GM19043 (cell line): Measurements from ENCODE around the gene MYH6.
"Not testable (repeated sequence)": the region's sequence is repeated elsewhere in the genome, so short reads cannot be mapped to it uniquely, and the experiment has no call there.

Source experiments
- ATAC-seq: cut with Tn5 transposase; IDR thresholded peaks from one replicate; pipeline ENCODE4 v1.9.1; 2021; ENCODE audit warnings: low read depth; ENCODE audit not compliant: unreplicated experiment

The MYH6 gene

DNA sequence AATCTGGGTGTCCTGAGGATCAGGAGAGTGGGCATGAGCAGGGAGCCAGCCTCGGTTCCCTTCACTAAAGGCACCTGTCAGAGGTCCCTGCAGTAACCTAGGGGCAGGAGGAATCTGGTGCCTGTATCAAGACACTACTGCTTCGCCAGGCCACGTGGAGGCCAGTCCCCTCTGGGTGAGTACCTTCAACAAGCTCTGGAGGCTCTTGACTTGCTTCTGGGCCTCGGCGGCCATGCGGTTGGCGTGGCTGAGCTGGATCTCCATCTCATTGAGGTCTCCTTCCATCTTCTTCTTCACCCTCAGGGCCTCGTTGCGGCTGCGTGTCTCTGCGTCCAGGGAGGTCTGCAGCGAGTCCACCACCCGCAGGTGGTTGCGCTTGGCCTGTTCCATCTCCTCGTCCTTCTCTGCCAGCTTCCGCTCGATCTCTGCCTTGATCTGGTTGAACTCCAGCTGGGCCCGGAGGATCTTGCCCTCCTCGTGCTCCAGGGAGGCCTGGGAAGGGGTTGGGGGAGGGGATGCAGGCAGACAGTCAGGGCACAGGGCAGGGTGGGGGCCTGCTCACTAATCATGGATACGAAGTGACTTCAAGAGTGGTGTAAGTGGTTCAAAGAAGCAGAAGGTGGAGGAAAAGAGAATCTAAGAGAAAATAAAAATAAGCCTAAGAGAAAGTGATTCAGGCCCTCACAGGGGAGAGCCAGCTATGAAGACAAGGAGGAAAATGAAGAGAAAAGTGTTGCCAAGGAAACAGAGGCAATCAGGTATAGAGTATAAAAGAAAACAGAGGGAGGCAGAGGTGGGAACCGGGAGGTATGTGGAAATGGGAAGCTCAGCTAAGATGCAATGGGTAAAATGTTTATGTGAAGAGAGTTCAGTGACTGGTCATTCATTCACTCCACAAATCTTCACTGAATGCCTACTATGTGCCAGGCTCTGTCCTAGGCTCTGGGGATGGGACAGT is 8.0 kb upstream of the MYH6 start:
- ATAC-seq: no peak

DNA sequence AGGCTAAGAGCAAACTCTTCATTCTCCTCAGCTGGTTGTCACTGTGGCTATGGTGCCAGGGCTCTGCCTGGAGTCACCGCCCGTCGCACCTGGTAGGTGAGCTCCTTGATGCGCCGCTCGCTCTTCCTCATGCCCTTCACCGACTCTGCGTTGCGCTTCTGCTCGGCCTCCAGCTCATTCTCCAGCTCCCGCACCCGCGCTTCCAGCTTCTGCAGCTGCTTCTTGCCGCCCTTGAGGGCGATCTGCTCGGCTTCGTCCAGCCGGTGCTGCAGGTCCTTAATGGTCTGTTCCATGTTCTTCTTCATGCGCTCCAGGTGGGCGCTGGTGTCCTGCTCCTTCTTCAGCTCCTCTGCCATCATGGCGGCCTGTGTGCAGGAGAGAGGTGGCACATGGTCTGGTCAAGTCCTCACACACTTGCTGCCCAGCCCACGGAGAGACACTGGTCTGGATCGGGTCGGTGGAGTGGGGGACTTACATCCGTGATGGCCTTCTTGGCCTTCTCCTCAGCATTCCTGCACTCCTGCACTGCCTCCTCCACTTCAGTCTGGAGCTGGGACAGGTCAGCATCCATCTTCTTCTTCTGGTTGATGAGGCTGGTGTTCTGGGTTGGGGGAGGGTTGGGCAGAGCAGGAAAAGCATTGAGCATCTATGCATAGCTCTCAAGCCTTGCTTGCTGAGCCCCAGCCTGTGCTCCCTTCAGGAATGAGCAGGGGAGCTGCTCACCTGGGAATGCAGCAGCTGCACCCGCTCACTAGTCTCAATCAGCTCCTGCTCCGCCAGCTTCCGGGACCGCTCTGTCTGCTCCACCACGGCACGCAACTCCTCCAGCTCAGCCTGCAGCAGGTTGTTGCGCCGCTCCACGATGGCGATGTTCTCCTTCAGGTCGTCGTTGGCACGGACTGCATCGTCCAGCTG is 7.1 kb upstream of the MYH6 start:
- ATAC-seq: no peak

DNA sequence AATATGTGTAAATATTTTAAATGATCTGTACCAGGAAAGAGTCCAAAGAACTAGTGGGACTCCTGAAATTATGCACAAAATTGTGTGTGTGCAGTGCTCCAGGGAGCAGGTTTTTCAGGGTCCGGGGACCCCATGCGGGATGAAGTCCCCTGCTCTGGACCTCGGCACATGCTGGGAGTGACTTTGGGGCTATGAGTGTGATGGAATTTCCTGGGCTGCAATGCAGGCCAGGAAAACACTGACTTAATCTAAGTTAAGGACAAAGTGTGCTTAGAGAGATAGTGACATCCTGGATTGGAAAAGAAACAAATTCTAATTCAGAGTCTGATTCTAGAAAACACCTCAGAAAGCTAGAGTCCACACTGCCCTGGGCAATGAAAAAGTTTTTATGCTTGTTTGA is 6.2 kb upstream of the MYH6 start:
- no peak for ATAC-seq

DNA sequence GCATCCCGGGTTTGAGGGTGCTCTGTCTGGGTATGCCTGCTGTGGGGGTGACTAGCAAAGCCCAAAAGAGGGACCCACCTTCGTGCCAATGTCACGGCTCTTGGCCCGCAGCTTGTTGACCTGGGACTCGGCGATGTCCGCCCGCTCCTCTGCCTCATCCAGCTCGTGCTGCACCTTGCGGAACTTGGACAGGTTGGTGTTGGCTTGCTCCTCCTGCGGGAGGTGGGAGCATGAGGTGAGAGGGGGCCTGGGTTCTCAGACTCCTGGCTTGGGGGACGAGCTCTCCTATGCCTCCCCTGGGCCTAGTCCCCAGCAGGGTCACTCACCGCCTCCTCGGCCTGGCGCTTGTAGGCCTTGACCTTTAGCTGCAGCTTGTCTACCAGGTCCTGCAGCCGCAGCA is 5.6 kb upstream of the MYH6 start:
- no peak for ATAC-seq

DNA sequence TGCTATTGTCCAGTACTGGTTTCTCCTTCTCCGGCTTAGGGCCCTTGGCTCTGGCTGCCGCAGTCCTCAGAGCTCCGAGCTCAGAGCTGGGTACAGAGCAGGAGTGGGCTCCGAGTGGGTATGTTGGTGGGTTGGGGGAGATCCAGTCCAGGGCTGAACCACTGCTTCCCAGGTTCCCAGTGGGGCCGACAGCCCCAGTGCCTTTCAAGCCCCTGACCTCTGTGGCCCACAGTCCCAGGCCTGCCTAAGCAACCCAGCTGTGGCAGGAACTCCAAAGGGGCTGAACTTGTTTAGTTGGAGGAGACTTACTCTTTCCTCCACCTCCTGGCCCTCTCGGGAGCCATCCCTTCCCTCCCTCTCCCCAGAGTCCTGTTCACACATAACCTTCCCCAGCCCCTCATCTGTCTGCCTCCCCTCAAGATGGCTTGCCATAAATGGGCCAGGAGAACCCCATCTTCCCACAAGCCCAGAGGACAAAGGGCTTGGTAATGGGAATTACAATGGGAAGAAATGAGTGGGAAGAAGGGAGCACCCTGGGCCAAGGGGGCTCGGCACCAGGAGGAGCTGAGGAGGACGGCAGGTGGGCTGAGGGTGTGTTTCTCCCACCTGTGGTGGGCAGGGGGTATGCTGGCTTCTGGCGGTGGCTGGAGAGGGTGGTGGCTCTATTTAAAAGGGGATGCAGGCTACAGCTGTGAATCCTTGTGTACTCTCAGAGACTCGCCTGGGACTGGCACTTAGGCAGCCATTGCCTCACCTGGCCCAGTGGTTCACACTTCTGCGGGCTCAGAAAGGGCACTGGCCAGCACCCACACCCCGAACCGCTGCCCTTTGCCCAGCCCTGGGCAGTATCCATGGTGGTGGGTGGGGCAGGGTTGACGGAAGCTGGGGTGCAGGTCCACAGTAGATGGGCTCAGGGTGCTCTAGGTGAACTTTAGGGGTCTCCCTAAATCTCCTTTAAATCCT is 3.8 kb upstream of the MYH6 start:
- no peak for ATAC-seq

DNA sequence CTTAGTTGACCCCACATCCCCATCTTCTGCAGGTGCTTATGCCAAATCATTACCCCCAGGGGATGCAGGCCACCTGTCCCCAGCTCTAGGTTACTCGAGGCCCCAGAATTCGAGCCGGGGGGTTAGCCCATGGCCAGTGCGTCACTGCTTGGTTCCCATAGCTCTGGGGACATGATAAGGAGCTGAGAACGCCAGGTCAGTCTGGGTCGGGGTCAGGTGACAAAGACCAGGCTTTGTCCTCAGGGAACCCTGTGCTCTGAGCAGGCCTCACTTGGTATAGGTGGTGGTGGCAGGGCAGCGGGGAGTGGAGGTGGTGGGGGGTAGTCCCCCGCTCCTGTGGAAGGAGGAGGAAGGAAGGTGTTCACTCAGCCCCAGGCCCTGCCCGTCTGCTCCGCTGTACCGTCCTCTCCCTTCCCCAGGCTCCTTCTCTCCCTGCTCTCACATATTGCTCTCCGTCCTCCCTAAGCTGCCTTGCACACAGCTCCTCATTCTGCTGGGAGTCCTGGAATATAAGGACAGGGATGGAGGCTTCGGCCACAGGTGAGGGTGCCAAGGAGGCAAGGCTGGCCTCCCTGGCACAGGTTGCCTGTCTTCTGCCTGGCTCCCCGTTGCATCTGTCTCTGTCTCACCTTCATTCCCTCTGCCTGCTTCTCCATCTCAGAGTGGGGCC is 2.0 kb upstream of the MYH6 start:
- ATAC-seq: no peak

DNA sequence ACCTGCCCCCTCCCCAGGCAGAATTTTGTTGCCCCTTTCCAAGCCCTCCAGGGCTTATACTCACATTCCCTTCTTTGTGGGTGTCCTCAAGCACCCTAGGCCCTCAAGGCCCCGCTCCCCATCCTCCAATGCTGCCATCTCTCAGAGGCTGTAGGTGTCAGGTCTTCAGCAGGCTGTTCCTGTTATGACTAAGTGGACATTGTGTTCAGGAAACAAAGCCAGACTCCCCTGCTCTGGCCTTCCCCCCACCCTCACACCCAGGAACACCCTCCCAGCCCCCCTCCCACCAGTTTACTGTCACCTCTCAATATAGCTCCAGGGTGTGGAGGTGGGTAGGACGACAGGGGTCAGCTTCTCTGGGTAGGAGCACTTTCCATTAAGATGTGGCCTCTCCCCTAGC is 1.4 kb upstream of the MYH6 start:
- no peak for ATAC-seq

DNA sequence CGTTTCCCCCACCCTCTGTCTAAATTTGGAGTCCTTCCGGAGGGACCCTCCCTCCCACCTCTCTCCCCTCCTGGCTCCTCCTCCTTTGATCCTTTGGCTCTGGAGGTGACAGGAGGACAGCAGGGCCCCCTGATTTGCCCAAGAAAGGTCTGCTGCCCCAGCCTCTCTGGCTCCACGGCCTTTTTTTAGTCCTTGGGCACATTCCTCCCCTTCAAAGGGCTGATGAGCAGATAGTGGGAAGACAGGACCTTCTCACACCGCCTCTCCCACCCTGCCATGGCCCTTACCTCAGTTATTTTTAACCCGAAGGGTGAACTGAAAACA is 196 bp upstream of the MYH6 start:
- no peak for ATAC-seq

DNA sequence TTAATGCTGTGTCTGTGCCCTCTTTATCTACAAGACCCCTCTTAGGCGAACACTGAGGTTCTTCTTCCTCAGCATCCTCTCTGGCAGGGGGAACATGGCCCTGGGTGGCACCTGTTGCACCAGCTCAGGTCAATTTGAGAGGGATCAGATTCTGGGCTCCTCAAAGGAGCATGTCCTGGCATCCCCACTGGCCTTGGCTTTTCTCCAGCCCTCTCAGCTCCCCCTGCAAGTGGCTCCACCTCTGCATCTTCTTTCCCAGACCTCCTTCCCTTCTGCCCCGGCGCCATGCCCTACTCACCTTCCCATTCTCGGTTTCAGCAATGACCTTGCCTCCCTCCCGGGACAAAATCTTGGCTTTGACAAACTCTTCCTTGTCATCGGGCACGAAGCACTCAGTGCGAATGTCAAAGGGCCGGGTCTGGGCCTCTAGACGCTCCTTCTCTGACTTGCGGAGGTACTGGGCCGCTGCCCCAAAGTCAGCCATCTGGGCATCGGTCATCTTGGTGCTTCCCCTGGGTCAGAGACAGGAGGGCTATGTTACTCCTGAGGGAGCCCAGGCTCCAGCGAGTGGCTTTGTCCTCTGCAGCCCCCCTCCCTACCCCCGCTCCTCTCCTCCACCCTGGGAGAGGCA is 1.2 kb downstream of the MYH6 start:
- no peak for ATAC-seq

DNA sequence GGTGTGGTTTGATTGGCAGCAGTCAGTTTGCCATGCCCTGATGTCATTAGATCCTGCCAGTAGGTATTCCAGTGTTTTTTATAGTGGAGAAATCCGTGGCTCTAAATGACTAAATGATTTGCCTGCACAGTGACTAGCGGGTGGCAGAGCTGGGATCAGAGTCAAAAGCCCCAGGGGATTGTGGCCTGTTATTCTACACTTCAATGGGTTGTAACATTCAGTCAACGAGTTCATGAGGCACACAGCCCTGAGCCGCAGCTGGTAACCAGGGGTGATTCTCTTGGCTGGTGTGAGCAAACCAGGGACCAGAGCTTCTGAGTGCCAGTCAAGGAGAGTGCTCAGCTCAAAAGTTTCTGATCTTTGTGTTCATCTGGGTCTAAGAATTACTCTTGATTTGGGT is 1.8 kb downstream of the MYH6 start:
- no peak for ATAC-seq

DNA sequence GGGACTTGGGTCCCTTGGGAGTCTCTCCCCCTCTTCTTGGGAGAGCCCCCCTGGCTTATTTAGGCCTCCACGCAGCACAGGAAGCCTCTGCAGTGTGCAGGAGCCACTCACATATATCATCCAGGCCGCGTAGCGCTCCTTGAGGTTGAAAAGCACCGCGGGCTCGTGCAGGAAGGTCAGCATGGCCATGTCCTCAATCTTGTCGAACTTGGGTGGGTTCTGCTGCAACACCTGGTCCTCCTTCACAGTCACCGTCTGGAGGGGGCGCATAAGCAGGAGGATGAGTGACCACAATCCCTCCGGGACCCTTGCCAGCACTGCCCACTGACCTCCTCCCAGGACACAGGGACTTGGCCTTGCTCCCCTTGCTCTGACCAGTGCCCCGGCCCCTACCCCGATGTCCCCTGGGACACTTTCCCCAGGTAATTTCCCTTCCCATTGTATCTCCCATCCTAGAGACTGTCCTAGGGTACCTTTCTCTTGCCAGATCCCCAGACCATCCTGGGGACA is 2.5 kb downstream of the MYH6 start:
- ATAC-seq: no peak

DNA sequence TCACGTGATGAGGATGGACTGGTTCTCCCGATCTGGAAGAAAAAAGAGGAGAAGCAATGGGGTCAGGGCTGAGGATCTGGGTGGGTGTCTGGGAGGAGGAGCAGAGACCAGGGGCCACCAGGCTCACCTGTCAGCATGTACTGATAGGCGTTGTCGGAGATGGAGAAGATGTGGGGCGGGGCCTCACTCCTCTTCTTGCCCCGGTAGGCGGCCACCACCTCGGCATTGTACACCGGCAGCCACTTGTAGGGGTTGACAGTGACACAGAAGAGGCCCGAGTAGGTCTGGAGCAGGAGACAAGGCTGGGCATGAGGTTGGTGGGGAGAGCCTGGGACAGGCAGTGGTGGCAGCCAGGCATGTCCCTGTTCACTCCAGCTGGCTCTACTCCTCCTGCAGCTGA is 3.0 kb downstream of the MYH6 start:
- no peak for ATAC-seq

DNA sequence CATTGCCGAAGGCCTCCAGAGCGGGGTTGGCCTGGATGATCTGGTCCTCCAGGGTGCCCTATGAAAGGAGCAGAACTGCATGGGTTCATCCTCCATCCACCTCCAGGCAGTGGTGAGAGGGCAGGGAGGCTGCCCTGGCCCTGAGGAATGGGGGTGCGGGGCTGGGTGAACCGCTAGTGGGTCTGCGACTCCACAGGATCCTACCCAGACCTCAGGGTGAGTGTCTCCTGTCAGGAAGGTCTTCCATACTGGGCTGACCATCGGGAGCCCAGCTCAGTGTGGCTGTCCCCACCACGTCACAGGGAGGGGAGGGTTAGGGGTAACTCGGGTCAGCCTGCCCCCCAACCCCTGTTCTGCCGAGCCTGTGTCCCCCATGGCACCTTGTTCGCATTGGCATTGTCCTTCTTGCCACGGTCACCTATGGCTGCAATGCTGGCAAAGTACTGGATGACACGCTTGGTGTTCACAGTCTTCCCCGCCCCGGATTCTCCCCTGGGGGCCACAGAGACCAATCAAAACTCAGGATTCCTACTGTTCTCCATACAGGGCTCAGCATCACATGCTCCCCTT is 3.7 kb downstream of the MYH6 start:
- ATAC-seq: no peak

DNA sequence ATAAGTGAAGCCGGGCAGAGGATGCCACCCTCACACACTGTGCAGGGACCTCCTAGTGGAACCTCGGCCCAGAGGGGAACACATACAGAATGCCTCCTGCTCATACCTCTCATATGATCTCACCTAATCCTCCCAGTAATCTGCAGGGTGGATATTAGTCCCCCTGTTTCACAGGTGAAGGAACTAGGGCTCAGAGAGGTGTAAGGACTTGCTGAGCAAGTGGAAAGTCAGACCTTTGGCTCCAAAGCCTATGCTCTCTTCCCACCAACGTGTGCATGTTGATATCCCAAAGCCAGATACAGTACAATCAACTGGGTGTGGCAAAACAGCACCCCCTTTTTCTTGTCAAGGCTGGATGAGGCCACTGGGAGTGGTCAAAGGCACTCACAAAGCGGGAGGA is 4.2 kb downstream of the MYH6 start:
- ATAC-seq: no peak

DNA sequence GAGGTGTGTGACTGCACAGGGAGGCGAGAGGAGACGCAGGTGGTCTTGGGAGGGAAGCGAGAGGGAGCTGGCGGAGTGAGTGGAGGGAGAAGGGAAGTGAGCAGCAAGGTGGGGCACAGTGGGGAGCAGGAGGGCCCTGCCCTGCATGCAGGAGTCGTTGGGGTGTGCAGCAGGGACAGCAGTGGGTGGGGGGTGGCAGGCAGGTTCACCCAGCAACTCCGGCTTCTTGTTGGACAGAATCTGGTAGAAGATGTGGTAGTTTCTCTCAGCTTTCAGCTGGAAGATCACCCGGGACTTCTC is 5.0 kb downstream of the MYH6 start:
- no peak for ATAC-seq

DNA sequence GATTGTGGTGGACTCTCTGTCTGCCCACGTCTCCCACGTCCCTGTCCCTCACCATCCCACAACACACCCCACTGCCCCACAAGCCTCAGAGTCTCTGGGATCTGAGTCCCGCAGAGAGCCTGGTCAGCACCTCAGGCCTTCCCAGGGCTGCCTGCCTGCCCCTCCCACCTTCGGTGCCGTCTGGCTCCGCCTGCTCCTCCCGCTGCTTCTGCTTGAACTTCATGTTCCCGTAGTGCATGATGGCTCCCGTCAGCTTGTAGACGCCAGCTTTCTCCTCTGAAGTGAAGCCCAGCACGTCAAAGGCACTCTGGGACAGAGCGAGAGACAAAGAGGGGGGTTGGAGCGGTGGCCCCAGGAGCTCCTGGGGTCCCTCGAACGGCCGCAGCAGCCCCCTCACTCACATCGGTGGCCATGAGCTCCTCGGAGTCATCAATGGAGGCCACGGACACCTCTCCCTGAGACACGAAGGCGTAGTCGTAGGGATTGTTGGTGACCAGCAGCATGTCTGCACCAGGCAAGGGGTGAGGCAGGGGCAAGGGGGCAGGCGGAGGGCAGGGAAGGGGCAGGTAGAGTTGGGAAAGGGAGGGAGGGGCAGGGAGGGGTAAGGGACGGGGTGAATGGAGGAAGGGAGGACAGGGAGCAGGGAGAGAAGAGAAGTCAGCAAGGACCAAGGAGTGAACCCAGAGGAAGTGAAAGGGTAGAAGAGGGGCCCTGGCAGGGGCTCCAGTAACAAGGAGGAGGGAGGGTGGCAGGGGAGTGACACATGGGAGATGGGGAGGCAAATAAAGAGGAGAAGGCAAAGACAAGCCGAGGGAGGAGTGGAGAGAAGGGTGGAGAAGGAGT is 5.6 kb downstream of the MYH6 start:
- no peak for ATAC-seq

DNA sequence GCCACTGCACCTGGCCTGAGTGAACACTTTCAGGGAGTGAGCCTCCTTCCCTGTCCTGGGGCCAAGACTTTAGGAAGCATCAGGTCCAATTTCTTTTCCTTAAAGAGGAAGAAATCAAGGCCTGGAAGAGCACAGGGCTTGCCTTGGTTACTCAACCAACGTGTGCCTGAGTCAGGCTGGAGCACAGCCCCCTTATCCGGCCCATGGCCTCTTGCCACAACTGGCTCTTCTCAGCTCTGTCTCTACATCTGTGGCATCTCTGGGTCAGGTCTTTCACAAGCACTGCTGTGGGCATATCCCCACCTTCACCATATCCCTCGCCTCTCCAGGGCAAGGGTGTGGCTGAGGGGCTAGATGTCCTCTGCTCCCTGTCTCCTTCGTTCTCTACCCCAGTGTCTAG is 6.8 kb downstream of the MYH6 start:
- ATAC-seq: no peak

DNA sequence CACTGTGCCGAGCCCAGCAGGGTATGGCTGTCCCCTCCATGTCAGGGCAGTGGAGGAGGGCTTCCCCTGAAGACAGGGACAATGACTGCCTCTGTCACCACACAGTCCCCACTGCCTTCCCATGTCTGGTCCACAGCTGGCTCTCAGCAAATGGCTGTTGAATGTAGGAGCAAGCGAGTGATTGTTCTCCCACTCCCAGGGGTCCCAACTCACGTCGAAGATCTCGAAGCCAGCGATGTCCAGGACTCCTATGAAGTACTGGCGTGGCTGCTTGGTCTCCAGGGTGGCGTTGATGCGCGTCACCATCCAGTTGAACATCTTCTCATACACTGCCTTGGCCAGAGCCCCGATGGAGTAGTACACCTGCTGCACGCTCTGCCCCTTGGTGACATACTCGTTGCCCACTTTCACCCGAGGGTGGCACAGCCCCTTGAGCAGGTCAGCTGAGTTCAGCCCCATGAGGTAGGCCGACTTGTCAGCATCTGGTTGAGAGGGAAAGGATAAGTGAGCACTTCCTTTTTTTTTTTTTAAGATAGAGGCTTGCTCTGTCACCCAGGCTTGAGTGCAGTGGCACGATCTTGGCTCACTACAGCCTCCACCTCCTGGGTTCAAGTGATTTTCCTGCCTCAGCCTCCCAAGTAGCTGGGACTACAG is 7.5 kb downstream of the MYH6 start:
- ATAC-seq: not testable (repeated sequence)
